ENCODE results near the gene TRPV6.

The TRPV6 gene

DNA sequence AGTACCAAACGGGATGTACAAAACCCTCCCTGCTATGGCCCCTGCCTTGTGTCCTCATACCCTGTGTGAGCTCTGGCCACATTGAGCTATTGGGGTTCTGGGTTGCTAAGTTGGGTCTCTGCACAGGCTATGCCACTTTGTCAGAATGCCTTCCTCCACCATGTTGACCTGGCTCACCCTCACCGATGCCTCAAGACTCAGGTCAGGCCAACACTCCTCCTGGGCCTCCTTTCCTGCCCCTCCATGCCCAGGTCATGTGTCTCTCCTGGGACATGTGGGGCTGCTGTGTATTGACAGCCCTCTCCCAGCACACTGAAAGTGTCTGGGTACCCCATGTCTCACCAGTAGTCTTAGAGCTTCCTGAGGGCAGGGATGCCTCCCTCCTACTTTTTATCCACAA is 33.4 kb upstream of the TRPV6 start:
- H3K9me3 ChIP-seq (ENCODE audit: severe bottlenecking): no peaks in the 10 kb centered on the region
- no peaks in the 10 kb centered on the region for H3K27me3 ChIP-seq (ENCODE audit: insufficient read depth, low read depth, severe bottlenecking)
- TF ChIP-seq, protein P1, sequence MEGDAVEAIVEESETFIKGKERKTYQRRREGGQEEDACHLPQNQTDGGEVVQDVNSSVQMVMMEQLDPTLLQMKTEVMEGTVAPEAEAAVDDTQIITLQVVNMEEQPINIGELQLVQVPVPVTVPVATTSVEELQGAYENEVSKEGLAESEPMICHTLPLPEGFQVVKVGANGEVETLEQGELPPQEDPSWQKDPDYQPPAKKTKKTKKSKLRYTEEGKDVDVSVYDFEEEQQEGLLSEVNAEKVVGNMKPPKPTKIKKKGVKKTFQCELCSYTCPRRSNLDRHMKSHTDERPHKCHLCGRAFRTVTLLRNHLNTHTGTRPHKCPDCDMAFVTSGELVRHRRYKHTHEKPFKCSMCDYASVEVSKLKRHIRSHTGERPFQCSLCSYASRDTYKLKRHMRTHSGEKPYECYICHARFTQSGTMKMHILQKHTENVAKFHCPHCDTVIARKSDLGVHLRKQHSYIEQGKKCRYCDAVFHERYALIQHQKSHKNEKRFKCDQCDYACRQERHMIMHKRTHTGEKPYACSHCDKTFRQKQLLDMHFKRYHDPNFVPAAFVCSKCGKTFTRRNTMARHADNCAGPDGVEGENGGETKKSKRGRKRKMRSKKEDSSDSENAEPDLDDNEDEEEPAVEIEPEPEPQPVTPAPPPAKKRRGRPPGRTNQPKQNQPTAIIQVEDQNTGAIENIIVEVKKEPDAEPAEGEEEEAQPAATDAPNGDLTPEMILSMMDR (IDR thresholded peaks at IDR 0.05; ENCODE audit: low read depth, low read length): no peak

DNA sequence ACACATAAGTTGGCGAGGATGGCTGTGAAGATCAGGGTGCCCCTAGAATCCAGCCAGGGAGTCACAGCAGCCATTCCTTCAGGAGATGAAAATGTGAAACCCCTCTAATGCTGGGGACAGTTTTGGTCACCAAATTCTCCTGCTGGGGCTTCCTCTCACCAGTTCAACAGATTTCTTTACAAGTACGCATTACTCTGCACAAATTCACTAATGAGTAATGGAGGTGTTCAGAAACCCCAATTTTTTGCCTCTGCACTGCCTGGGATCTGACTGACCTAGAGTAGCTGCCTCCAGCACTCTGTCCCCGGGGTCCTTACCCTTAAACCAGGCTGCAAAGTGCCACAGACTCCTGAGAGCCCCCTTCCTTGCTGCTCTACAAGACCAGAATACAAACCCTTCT is 31.9 kb upstream of the TRPV6 start:
- TF ChIP-seq, protein P1 (IDR thresholded peaks at IDR 0.05; ENCODE audit: low read depth, low read length): no peak
- no peak overlapping the region for H3K4me3 ChIP-seq (ENCODE audit: low read depth, low read length)
- no peak overlapping the region for H3K27ac ChIP-seq
- H3K27me3 ChIP-seq (ENCODE audit: insufficient read depth, low read depth, severe bottlenecking): no peaks in the 10 kb centered on the region
- no peak for DNase-seq
- H3K9me3 ChIP-seq (ENCODE audit: severe bottlenecking): no peaks in the 10 kb centered on the region
- no peaks in the 10 kb centered on the region for H3K36me3 ChIP-seq

More for the DNA sequence above, 33.4 kb upstream of the TRPV6 start:
- Histone ChIP-seq H3K36me3 (no peaks in the 10 kb centered on the region), H3K27ac (no peak overlapping the region), H3K4me3 (ENCODE audit: low read depth, low read length) (no peak overlapping the region)
- no peak for DNase-seq

DNA sequence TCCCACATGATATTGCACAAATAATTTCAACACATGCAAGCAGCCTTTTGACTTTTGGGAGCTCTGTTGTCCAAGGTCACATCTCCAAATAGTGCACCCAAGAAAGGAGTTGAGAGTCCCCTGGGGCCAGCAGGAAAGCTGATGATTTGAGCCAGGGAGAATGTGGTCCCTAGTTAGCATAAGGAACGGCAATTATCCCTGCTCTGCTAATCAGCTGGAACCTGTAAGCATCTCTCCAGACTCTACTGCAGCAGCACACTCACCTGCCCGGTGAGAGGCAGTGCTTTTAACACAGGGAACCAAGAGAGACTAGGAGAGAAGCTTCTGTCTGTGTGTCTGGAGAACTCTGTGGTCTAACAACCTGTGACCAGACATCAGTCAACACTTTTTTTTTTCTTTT is 31.0 kb upstream of the TRPV6 start:
- Histone ChIP-seq H3K27ac (no peak overlapping the region), H3K36me3 (no peaks in the 10 kb centered on the region), H3K27me3 (ENCODE audit: insufficient read depth, low read depth, severe bottlenecking) (no peaks in the 10 kb centered on the region), H3K4me3 (ENCODE audit: low read depth, low read length) (no peak overlapping the region), H3K9me3 (ENCODE audit: severe bottlenecking) (no peaks in the 10 kb centered on the region)
- TF ChIP-seq, protein P1 (IDR thresholded peaks at IDR 0.05; ENCODE audit: low read depth, low read length): no peak
- no peak for DNase-seq

DNA sequence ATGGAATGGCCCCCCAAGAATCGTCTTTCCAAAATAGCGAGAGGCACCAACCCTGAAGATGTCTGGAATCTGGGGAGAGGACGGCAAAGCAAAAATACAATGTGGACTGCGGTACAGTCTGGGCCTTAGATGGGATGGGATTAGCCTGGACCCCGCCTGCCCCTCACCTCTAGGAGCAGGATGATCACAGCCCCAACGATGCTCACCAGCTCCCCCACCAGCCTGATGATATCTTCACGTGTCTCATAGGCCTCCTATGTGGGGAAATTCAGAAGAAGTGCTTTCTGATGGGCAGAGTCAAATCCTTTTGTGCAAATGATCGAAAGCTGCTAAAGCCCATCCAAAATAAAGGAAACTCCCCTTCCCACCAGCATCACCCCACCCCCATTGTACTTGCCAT is 29.8 kb upstream of the TRPV6 start:
- H3K27ac ChIP-seq: no peak overlapping the region
- no peak for DNase-seq
- TF ChIP-seq, protein P1 (IDR thresholded peaks at IDR 0.05; ENCODE audit: low read depth, low read length): 0 out of 2 replicates have a peak, but pooled peaks have one; percentile 6
- H3K9me3 ChIP-seq (ENCODE audit: severe bottlenecking): no peaks in the 10 kb centered on the region
- no peaks in the 10 kb centered on the region for H3K36me3 ChIP-seq
- H3K4me3 ChIP-seq (ENCODE audit: low read depth, low read length): no peak overlapping the region
- no peaks in the 10 kb centered on the region for H3K27me3 ChIP-seq (ENCODE audit: insufficient read depth, low read depth, severe bottlenecking)

DNA sequence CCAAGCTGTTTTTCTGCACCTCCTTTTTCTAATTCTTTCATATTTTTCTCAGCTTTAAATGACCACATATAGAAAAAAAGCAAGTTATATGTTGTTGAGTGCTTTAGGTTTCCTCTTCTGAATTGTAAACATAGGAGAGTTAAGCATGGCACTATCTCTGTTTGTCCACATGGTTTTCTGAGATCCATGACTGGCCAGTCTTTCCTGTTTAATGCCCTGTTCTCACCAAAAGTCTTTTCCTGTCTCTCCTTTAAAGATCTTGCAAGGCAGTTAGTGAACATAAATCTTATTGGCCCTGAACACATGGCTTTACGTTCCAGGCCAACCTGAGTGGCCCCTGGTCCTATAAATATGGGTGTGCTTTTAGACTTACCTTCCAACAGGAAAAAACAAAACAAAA is 28.6 kb upstream of the TRPV6 start:
- Histone ChIP-seq H3K36me3 (no peaks in the 10 kb centered on the region), H3K4me3 (ENCODE audit: low read depth, low read length) (no peak overlapping the region), H3K27ac (no peak overlapping the region), H3K9me3 (ENCODE audit: severe bottlenecking) (no peaks in the 10 kb centered on the region), H3K27me3 (ENCODE audit: insufficient read depth, low read depth, severe bottlenecking) (no peaks in the 10 kb centered on the region)
- TF ChIP-seq, protein P1 (IDR thresholded peaks at IDR 0.05; ENCODE audit: low read depth, low read length): no peak
- DNase-seq: no peak

DNA sequence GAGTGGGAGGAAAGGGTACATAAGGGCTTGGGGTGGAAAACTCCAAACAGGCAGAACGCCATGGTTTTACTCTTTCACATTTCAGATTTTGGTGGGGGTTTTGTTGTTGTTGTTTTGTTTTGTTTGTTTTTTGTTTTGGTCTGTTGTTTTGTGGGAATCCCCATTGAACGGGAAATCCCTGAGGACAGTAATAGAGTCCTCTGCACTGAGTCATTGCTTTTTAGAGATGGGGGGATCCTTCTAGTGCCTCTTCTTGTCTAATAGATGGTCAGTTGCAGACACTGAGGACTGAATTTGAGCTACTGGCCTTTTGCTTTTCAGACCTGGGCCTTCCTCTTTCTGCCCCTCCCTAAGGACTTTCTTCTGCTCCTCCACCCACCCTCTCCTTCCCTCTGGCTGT is 28.0 kb upstream of the TRPV6 start:
- TF ChIP-seq, protein P1 (IDR thresholded peaks at IDR 0.05; ENCODE audit: low read depth, low read length): no peak
- Histone ChIP-seq H3K9me3 (ENCODE audit: severe bottlenecking) (no peaks in the 10 kb centered on the region), H3K36me3 (no peaks in the 10 kb centered on the region), H3K27me3 (ENCODE audit: insufficient read depth, low read depth, severe bottlenecking) (no peaks in the 10 kb centered on the region), H3K27ac (no peak overlapping the region), H3K4me3 (ENCODE audit: low read depth, low read length) (no peak overlapping the region)
- DNase-seq: no peak
